HG03039 (cell line): ENCODE data around the gene ORM2.
"Not testable (repeated sequence)": the region's sequence is repeated elsewhere in the genome, so short reads cannot be mapped to it uniquely, and the experiment has no call there.

Source experiments
- ATAC-seq: cut with Tn5 transposase; IDR thresholded peaks from one replicate; pipeline ENCODE4 v1.9.1; 2021; ENCODE audit warnings: mild to moderate bottlenecking, moderate library complexity; ENCODE audit not compliant: unreplicated experiment

Gene ORM2

DNA sequence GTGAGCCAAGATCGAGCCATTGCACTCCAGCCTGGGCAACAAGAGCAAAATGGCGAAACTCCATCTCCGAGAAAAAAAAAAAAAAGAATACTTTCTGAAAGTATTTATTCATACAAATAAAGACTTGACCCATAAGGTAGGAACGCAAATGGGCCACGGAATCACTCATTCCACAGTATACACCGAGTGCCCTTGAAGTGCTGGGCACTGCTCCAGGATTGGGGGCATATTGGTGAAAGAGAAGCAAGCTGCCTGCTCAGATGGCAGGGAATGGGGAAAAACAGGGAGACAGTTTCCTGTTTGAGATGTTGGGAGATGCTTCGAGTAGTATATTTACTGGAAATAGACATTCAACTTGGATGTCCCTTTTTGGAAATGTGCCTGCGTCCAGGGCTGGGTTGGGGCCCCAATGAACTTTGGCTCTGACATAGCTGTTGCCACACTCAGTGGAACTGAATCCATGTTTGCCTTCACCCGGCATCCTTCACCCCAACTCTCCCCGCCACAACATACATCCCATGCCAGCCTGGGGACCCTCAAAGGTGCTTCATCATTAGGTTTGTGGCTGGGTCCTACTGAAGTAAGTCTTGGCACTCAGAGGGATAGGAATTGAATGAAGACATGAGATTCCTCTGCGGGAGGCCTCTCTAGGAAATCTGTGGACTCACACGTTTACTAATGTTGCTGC is 588 bp upstream of the ORM2 start:
- ATAC-seq: not testable (repeated sequence)

DNA sequence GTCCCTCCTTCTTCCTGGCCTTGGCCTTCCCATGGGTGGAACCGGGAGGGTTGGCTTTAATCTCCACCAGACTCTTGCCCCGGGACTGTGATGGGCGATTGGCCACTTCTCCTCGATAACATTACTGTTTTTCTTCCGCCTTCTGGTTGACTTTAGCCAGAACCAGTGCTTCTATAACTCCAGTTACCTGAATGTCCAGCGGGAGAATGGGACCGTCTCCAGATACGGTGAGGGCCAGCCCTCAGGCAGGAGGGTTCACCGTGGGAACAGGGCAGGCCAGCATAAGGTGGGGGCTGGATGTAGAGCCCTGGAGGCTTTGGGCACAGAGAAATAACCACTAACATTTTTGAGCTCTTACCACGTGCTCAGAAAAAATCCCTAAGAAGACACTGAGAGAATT is 967 bp downstream of the ORM2 start:
- no peak for ATAC-seq

DNA sequence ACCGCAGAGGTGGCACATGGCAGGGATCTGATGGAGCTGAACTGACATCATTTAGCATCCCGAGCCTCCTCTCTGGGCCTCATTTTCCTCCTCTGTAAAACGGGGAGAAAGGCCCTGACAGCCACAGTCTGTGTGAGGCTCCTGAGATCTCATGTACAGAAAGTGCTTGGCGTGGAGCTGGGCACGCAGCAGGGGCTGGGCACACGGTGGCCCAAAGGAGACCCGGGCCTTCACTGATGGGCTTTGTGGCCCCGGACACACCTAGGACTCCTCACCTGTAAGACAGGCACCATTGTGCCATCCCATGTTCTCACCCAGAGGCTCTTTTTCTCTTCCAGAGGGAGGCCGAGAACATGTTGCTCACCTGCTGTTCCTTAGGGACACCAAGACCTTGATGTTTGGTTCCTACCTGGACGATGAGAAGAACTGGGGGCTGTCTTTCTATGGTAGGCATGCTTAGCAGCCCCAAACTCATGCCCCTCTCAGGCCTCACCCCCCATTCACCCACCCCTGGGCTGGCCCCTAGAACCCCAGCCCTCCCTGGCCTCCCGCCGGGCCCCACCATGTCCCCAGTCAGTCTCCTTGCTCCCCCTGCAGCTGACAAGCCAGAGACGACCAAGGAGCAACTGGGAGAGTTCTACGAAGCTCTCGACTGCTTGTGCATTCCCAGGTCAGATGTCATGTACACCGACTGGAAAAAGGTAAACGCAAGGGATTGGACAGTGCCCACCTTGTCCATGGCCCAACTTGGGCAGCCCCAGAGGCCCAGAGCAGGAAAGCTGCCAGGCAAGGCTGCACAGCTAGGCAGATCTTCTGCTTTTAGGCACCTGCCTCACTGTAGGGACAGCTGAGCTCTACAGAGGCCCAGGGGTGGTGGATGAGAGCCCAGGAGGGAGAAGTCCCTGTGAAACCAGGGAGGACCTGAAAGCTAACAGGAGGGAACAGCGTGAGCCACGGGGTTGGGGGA is 1.8 kb downstream of the ORM2 start:
- ATAC-seq: not testable (repeated sequence)

DNA sequence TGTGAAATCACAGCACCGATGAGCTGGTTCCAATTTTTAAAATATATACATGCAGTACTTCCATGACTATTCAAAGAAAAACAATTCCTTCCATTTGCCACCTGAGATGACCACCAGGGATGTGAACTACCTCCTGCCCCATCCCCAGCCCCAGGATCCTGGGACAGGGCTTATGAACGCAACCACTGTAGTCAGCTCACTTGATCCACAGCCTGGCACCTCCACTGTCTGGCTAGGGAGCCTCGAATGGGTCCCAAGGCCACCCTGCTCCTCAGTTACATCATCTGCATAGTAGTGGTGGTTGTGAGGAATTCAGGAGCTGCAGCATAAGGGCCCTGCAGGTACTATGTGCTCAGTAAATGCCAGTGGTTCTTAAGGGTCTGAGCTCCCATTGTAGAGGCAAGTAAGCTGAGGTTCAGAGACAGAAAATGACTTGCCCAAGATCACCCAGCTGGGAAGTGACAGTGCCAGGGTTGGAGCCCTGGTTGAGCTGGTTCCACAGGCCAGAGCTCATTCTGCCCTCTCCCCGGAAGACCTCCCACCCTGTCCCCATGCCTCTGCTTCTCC is 2.9 kb downstream of the ORM2 start:
- not testable (repeated sequence) for ATAC-seq

DNA sequence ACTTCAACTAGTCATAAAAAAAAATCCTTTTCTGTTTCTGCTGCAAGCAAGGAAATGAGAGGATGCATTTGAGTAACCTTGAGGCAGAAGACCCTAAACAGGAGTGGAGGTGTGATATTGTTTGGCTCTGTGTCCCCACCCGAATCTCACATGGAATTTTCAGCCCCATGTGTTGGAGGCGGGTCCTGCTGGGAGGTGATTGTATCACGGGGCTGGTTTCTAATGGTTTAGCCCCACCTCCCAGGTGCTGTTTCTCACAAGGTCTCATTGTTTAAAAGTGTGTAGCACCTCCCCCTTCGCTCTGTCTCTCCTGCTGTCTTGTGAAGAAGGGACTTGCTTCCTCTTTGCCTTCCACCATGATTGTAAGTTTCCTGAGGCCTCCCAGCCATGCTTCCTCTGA is 4.0 kb downstream of the ORM2 start:
- ATAC-seq: not testable (repeated sequence)

DNA sequence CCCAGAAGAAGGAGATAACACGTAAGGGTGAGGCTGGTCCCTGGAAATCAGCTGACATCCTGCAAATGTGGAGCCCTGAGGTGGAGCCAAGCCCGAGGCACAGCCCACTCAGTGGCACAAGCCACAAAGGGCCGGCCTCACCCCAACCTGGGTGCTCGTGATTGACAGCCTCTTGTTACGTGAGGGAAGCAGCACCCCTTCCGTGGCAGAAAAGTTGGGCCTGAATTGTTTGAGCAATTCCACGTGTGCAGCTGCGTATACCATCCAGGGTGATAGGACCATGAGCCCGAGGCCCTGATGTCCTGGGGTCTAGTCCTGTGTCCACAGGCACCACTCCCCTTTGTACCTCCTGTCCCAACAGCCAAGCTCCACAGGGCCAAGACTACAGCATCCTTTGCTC is 4.8 kb downstream of the ORM2 start:
- ATAC-seq: no peak

GRCh38 chr9:114335745-114336144 is 6.1 kb downstream of the ORM2 start:
- ATAC-seq: no peak

DNA sequence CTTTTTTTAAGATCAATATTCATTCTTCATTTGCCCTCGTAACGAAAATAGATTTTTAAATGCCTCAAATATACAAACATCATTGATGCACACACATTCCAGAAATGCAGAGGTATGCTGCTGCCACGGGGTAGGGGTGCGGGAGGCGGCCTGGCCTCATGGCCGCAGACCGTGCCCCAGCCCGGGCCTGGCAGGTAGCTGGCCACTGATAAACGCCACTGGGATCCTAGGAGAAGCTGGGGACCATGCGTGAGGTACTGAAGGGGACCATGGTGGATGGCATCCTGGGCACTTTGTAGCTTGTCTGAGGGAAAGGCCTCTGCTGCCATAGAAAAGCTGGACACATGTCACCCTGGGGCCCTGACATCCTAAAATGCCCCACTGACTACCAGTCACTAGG is 6.5 kb downstream of the ORM2 start:
- no peak for ATAC-seq

DNA sequence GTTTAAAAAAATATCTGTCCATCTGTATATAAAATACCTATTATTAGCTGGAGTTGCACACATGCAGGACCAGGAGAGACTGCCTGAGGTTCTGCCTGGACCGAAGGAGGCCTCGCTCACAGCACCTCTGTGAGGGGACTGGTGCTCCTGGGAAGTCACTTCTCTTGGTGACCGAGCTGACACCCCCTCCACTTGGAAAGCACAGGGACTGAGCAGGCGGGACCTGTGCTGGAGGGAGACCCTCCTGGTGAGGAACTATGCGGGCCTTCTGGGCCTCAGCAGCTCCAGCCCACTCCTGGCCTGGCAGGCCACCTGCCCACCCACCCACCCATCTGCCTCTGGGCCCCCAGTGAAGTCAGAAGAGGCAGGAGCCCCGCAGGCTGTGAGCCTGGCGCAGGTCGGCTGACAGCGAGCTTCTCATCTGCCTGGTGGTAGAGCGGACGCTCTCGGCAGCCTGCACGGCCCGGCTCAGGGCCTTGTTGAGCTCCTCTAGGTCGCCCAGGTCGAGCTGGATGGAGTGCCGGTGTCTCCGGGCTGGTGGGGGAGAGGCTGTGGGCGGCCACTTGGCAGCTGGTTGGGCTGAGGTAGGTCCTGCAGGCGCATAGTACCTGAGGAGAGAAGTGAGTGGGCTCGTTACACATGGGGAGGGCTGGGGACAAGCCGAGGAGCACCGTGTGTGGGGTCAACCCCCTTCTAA is 7.2 kb downstream of the ORM2 start:
- ATAC-seq: no peak

- ATAC-seq: no peak
Observed at GRCh38 chr9:114338187-114338586, 8.5 kb downstream of the ORM2 start.

GRCh38 chr9:114339130-114339908 is 9.7 kb downstream of the ORM2 start:
- ATAC-seq: no peak

DNA sequence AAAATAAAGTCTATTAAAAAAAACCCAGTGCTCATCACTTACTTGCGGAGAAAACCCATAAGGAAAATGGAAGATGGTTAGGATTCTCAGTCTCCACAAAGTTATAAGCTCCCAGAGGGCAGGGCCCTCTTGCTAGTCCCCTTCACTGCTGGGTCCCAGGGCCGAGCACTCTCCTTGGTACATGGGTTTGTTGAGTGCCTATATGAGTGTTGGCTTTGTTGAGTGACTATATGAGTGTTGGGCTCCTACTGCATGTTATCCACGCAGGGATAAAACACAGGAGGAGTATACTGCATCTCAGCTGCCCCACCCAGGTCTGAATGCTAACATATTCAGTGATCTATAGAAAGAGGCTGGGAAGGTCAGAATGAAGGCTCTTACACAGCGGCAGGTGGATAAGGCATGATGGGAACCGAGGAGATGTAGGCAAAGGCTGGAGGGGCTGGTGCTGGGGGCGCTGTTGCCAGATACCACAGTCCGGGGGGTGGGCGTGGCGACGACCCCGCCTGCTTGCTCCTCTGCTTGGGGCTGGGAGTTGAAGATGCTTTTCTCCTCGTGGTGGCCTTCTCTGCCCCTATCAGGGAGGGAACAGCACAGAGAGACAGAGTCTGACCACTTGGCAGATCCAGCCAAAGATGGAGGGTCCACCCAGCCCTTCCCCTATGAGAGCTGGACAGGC is 11.6 kb downstream of the ORM2 start:
- no peak for ATAC-seq

DNA sequence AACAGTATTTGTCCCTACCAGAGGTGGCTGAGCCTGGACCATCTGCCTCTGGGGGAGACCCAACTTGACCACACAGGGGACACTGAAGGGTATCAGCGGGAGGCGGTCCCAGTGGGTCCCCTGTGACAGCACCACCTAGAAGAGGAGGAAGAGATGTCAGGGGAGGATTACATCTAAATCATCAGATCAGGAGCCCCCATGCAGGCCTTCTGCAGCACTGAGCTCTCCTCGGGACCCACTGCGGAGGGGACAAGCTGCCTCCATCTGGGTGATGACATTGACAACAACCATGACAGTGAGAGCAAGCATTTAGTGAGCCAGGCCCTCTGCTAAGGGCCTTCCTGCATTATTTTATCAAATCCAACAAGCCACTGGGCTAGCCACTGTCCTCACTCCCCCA is 12.3 kb downstream of the ORM2 start:
- ATAC-seq: no peak

GRCh38 chr9:114342755-114343440 is 13.2 kb downstream of the ORM2 start:
- no peak for ATAC-seq

DNA sequence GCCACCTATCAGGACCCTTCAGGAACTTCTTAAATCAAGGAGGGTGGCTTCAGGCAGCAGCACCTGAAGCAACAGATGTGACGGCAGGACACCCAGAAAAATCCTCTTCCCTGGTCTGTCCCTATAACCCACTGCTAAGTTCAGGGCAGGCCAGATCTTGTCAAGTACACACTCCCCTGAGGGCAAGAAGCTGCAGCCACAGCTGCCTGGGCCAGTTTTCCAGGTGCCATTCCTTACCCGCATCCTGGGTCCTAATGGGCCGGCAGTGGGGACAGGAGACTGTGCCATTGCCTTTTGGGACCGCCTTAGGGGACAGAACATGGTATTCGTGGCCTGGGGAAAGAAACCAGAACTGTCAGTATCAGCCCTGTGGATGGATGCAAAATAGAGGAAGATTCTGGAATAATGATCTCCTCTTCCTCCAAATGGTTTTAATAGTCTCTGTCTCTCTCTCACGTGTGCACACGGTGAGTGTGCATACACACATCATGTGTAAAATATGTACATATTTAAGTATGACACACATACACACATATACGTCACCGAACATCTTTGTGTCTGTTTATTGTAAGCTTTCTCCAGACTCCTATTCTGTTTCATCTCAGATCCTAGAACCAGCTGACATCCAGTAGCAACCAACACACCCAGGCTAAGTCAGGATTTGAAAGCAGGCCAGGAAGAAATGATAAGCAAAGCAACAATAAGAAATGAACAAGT is 14.0 kb downstream of the ORM2 start:
- ATAC-seq: no peak

DNA sequence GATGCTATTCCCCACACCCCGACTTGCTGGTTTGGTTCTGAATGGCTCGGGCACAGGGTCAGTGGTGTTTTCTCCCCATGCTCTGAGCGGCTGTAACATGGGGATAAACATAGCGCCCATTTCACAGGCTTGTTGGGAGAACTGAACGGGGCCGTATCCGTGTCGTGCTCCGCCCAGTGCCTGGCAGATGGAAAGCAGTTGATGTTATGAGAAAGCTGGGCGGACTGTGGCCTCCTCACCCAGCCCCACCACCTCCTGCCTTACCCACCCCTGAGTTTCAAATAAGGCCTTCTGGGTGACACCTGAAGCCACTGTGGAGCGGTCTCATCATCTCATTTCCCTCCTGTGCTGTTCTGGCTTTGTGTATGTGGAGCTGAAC is 14.5 kb downstream of the ORM2 start:
- ATAC-seq: no peak

DNA sequence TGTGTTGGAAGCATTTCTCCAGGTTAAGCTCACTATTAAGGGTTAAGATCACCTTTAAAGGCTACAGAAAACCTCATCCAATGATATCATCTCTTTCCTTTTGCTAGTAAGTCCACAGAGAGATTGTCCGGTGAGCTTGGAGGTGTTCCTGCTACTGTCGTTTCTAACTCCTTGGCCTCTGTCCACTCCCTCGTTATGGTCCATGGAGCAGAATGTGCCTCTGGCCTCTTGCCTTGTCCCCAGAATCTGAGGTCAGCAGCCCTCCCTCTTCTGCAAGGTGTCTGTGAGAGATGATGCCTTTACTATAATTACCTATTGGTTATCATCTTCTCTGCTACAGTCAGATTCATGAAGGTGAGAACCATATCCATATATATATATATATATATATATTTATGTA is 15.0 kb downstream of the ORM2 start:
- no peak for ATAC-seq

DNA sequence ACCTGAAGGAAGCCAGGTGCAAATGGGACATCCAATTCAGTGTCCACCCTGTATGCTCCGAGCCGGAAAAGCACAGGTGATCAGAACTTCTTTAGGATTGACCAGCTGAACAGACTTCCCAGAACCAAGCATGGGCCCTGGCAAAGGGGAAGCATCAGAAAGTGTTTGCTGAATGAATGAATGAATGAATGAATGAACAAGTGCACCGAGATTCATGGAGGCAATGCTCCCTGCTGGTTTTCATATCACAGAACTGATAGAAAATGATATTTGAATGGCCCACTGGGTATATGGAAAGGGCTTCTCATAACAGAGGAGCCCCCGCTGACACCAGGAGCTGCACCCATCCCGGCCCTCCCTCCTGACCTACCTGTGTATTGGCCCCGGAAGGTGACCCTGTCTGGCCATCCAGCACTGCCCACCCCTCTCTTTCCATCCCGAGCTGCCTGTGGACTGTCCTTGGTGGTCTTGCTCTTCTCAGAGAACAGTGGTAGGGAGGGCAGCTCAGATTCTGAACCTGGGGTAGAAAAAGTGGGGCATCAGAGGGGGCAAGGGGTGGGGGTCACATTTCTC is 15.9 kb downstream of the ORM2 start:
- no peak for ATAC-seq
